HG03342 (cell line): Measurements from ENCODE around the gene TRIM5.
"Not testable (repeated sequence)": the region's sequence is repeated elsewhere in the genome, so short reads cannot be mapped to it uniquely, and the experiment has no call there.

ENCODE experiments used
- ATAC-seq: cut with Tn5 transposase; IDR thresholded peaks from one replicate; pipeline ENCODE4 v1.9.1; 2021; ENCODE audit warnings: mild to moderate bottlenecking, moderate library complexity; ENCODE audit not compliant: unreplicated experiment

Gene TRIM5

DNA sequence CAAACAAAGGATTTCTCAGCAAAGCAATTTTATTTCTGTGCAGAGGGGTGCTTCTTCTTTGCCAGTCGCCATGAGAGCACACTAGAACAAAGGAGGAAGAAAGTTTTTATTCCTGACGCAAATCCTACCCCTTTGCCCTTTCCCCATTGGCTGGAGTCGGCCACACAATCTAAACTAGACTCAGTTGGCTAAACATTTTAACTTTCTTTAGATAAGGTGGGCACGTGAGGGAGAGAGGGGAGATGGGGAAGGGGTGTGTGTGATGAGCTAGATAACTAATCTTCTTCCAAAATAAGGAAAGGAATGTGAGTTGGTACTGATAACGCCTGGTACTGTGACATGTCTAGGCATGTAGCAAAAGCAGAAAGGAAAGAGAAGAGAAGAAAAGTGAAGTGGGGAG is 5.3 kb upstream of the TRIM5 start:
- no peak for ATAC-seq

GRCh38 chr11:5689551-5689983 is 4.7 kb upstream of the TRIM5 start, which contains the start of gene TRIM22:
Gene TRIM22 (plus strand): TSS chr11:5689790. CDS start chr11:5696233, 6,443 bp downstream.
- ATAC-seq, result peak; percentile 75

- ATAC-seq, result no peak
Observed at GRCh38 chr11:5688482-5688881, 3.6 kb upstream of the TRIM5 start.

DNA sequence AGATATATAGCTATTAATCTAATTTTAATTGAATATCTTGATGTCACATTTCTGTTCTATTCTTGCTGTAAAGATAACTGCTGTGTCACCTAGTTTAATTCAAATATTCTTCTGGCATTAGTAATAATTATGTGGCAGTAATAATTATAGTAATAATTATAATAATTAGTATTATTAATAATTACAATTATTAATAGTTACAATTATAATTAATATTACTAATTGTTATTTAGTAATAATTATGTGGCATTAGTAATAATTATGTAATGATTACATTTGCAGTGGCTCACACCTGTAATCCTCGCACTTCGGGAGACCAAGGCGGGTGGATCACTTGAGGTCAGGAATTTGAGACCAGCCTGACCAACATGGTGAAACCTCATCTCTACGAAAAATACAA is 1.6 kb upstream of the TRIM5 start:
- ATAC-seq, result no peak

GRCh38 chr11:5684036-5684645 is 733 bp downstream of the TRIM5 start:
- no peak for ATAC-seq

DNA sequence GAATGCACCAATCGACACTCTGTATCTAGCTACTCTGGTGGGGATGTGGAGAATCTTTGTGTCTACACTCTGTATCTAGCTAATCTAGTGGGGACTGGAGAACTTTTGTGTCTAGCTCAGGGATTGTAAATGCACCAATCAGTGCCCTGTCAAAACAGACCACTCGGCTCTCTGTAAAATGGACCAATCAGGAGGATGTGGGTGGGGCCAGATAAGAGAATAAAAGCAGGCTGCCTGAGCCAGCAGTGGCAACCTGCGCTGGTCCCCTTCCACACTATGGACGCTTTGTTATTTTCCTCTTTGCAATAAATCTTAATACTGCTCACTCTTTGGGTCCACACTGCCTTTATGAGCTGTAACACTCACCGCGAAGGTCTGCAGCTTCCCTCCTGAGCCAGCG is 1.3 kb downstream of the TRIM5 start:
- ATAC-seq, result not testable (repeated sequence)

DNA sequence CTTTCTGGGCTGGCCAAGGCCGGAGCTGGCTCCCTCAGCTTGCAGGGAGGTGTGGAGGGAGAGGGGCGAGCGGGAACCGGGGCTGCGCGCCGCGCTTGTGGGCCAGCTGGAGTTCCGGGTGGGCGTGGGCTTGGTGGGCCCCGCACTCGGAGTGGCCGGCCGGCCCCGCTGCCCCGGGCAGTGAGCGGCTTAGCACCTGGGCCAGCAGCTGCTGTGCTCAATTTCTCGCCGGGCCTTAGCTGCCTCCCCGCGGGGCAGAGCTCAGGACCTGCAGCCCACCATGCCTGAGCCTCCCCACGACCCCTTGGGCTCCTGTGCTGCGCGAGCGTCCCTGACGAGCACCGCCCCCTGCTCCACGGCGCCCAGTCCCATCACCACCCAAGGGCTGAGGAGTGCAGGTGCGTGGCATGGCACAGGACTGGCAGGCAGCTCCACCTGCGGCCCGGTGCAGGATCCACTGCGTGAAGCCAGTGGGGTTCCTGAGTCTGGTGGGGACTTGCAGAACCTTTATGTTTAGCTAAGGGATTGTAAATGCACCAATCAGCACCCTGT is 1.9 kb downstream of the TRIM5 start:
- not testable (repeated sequence) for ATAC-seq

GRCh38 chr11:5679811-5680210 is 5.1 kb downstream of the TRIM5 start:
- no peak for ATAC-seq

- no peak for ATAC-seq
Observed at GRCh38 chr11:5674391-5674790, 10.5 kb downstream of the TRIM5 start.

DNA sequence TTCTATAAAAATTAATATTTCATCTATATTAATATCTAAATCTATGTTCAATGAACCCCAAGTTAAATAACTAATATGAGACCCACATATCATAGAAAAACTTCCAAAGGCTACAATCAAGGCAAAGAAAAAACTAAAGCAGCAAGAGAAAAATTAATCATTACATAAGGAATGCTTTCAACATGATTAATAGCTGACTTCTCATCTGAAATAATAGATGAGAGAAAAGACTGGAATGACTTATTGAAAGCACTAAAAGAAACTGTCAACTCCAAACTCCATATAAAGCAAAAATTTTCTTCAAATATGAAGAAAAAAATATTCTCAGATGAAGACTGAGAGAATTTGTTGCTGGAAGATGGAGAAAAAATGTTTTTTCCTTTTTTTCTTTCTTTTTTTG is 13.0 kb downstream of the TRIM5 start:
- no peak for ATAC-seq

- ATAC-seq, result no peak
Observed at GRCh38 chr11:5666402-5666793, 18.5 kb downstream of the TRIM5 start.

GRCh38 chr11:5665746-5666401 is 19.0 kb downstream of the TRIM5 start:
- ATAC-seq, result no peak

DNA sequence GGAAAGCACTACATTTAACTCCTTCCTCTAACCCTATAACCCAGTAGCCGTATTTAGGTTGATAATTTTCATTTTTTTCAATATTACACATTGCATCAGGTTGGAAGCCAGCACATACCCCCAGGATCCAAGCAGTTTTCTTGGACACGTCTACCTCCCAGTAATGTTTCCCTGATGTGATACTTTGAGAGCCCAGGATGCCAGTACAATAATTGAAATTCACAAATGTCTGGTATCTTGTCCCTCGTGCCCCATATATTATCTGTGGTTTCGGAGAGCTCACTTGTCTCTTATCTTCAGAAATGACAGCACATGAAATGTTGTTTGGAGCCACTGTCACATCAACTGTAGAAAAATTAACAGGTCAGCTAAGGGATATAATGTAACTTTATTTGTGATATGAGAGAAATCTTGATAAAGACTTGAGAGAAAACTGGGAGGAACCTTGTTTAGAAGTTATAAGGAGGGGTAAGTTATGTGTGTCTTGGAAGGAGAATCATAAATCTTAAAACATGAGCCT is 19.8 kb downstream of the TRIM5 start:
- no peak for ATAC-seq

DNA sequence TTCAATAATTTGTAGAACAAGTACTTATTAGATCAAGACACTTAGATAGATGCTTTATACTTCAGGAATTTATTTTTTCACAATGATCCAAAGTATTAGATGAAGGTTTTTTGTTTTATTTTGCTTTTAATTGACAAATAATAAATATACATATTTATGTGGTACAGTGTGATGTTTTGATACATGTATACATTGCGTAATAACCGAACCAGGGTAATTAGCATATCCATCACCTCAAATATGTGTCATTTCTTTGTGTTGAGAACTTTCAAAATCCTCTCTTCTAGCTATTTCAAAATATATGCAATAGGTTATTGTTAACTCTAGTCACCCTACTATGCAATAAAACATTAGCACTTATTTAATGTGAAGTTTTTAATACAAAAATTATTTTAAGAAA is 21.4 kb downstream of the TRIM5 start:
- ATAC-seq, result no peak

DNA sequence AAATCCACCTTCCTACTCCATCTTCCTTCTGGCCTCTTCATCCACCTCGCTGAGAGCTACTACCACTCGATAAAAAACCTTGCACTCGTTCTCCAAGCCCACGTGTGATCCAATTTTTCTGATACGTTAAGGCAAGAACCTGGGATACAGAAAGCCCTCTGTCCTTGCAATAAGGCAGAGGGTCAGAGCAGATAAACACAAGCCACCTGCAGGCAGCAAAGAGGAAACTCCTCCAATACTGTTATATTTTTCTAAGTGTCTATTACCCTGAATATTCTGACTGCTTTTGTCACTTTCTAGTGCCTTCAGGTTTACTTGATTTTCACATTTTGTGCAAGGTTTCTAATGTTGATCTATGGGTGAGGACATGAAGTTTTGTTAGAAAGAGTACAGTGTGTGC is 26.6 kb downstream of the TRIM5 start:
- ATAC-seq, result no peak

DNA sequence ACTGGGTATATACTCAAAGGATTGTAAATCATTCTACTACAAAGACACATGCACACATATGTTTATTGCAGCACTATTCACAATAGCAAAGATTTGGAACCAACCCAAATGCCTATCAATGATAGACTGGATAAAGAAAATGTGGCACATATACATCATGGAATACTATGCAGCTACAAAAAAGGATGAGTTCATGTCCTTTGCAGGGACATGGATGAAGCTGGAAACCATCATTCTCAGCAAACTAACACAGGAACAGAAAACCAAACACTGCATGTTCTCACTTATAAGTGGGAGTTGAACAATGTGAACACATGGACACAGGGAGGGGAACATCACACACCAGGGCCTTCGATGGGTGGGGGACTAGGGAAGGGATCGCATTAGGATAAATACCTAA is 27.9 kb downstream of the TRIM5 start:
- ATAC-seq, result not testable (repeated sequence)

DNA sequence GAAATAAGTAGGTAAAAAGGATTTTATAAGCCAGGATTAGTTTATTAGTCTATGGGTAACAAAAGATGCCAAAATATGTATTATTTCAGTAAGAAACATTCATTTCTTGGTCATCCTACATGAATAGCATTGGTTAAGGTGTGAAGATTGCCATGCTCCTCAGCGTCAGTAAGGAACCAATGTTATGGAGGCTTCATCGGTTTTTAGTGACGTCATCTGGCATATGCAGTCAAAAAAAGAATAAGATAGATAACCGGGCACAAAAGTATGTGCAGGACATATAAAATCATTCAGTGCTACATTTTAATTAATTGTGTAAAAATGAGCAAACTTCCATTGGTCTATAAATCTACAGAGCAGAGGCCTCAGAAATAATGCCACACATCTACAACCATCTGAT is 29.4 kb downstream of the TRIM5 start:
- ATAC-seq, result no peak

GRCh38 chr11:5646139-5646538 is 38.7 kb downstream of the TRIM5 start:
- no peak for ATAC-seq

- ATAC-seq, result no peak
Observed at GRCh38 chr11:5643585-5643984, 41.3 kb downstream of the TRIM5 start.

- ATAC-seq, result no peak
Observed at GRCh38 chr11:5639953-5640352, 44.9 kb downstream of the TRIM5 start.

GRCh38 chr11:5631969-5632635 is 52.8 kb downstream of the TRIM5 start:
- peak; percentile 95 for ATAC-seq

GRCh38 chr11:5631417-5631816 is 53.5 kb downstream of the TRIM5 start:
- peak; percentile 14 for ATAC-seq
